GM12892 (cell line): ENCODE measurements around the gene MX2.
"Not testable (repeated sequence)": the region's sequence is repeated elsewhere in the genome, so short reads cannot be mapped to it uniquely, and the experiment has no call there.

ENCODE experiments used
- DNase-seq: peaks from one replicate; pipeline ENCODE4 v3.0.0; 2011; ENCODE audit not compliant: insufficient read length
- FAIRE-seq: peaks from 2 replicates; lab custom pipeline; 2011; peaks lifted over from hg19 to GRCh38; lab: Jason Lieb, UNC
- POLR2A ChIP-seq: IDR thresholded peaks from 2 replicates; pipeline ENCODE4 v1.6.1; 2011; ENCODE audit warnings: low read depth, low read length, control low read depth
- POLR2AphosphoS5 ChIP-seq: IDR thresholded peaks from 2 replicates; pipeline ENCODE4 v1.6.1; 2011; ENCODE audit warnings: low read depth, low read length, control low read depth
- TAF1 ChIP-seq: IDR thresholded peaks from 2 replicates; pipeline ENCODE4 v1.6.1; 2011; ENCODE audit warnings: low read depth, mild to moderate bottlenecking, control low read depth, low read length, borderline replicate concordance

MX2 gene

GRCh38 chr21:41345934-41346685, 15.7 kb upstream of the MX2 start:
- no peak for TF ChIP-seq TAF1
- DNase-seq (no peak), FAIRE-seq (no peak)

DNA sequence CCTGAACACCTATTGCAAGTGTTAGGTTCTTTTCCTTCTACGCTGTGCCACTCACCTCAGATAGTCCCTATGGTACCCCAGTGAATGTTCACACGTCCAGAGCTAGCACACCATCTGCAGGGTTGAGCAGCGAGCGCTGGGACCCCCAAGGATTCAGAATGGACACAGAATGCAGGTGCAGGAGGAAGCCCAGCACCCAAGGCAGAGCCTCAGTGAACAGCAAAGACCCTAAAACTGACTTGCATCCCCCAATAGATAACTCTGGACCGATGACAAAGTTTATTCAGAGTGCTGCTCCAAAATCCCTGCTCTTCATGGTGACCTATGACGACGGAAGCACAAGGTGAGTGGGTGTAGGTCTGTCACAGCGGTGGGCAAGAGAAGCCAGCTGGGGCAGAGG, 15.1 kb upstream of the MX2 start:
- no peak for DNase-seq
- FAIRE-seq, result no peak
- TF ChIP-seq TAF1, result no peak
- no peak for TF ChIP-seq POLR2AphosphoS5
- no peak for TF ChIP-seq POLR2A

- no peak for TF ChIP-seq POLR2A
- DNase-seq (no peak), FAIRE-seq (no peak)
Measured at GRCh38 chr21:41348434-41348833, 13.4 kb upstream of the MX2 start.

DNA sequence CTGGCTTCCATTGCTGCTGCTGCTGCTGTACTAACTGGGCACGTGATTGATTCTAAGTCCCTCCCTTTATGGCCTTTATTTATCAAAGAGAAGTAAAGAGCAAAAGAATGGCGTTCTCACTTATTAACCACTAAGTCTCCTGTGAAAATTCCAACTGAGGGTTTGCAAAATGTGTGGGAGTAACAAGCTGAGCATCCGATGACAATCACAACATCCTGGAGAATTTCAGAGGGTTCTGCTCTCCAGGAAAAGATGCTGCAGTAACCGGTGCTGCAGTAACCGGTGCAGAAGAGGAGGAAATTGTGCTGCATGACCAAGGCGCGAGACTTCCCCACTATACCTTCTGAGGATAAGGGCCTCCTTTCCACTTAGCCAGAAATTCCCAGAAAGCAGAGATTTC, 12.7 kb upstream of the MX2 start:
- FAIRE-seq, result no peak
- DNase-seq, result no peak
- TF ChIP-seq POLR2AphosphoS5, result no peak
- TF ChIP-seq POLR2A, result no peak
- TF ChIP-seq TAF1, result no peak

GRCh38 chr21:41349619-41350390, 12.0 kb upstream of the MX2 start:
- TF ChIP-seq POLR2A (no peak), POLR2AphosphoS5 (no peak), TAF1 (no peak)
- no peak for DNase-seq
- no peak for FAIRE-seq

DNA sequence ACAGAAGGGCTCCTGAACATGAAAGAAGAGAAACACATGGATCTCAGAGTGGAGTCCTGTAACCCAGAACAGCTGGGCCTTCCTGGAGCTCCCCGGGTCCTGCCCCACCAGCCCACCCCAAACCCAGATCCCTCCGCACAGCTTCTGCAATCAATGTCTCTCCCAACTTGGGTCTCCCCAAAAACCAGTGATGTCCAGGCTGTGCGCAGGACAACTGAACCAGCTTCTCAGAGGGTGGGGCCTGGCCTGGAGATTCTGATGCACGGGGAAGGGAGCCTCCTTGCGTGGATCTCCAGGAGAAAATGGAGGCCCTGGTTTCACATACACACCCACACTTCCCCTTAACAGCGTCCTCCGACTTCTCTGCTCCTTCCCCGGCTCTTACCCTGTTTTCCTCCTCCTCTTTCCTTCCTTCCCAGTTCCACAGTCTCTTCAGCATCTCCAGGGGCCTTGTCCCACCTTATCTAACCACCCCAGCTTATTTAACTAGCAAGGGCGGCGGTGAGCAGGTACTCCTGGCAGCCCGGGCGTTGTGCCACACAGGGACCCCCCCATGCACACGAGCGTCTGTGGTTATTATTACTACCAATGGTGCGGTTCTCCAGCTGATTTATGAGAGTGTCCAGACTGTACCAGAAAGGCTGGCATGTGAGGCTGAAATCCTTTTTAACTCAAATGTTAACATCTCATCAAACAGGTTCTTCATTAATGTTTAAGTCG, 11.2 kb upstream of the MX2 start:
- TF ChIP-seq POLR2AphosphoS5 (no peak), TAF1 (no peak), POLR2A (no peak)
- FAIRE-seq (no peak), DNase-seq (no peak)

DNA sequence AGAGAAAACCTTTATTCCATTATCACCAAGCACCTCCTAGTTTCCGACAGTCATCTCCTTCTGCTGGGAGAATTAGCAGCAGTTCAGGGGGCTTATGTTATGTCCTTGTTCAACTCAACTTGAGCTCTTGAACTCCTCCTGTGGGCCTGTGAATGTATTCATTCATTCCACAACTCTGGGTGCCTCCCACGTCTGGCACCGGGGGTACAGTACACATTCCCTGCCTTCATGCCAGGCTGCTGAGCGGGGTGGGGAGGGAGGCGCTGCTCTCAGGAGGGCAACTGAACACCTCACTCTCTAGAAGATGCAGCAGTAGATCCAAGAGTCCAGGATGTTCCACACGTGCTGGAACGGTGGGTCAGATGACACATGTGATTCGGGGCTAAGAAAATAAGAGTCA, 4.3 kb upstream of the MX2 start:
- DNase-seq (no peak), FAIRE-seq (no peak)
- TF ChIP-seq TAF1, result no peak
- no peak for TF ChIP-seq POLR2A
- no peak for TF ChIP-seq POLR2AphosphoS5

DNA sequence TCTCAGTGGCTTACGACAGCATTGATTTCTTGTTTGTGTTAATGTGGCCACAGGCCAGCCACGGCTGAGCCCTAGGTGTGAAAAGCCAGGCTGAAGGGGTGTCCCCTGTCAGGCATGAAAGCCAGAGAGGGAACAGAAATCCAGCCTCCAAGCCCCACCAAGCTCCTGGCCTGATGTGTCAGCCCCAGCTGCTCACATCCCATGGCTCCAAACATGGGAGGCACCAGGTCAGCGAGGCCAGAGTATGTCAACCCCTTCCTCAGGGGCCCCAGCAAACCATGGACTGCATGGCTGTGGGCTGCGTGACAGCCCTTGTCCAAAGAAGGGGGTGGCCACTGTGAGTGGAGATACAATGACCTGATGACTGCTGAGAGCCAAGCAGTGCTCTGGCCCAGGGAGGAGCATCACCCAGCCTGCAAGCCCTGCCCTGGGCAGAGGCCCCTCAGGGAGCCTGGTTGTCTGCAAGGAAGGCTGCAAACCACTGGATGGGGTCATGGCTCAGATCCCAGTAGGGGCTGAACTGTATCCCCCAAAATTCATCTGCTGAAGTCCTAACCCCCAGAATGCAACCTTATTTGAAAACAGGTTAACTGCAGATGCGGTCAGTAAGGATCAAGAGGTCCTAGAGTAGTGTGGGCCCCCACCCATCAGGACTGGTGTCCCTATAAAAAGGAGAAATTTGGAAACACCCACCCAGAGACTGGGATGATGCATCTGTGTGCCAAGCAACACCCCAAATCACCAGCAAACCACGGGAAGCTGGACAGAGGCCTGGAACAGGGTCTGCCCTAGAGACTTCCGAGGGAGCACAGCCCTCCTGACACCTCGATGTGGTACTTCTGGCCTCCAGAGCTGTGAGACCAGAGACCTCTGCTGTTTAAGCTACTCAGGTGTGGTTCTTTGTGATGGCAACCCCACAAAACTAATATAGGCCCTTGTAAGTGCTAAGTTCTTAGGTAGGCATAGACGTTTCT, 3.3 kb upstream of the MX2 start:
- TF ChIP-seq POLR2A, result no peak
- no peak for TF ChIP-seq TAF1
- no peak for FAIRE-seq
- no peak for DNase-seq

GRCh38 chr21:41359286-41359685, 2.5 kb upstream of the MX2 start:
- no peak for DNase-seq
- no peak for FAIRE-seq
- TF ChIP-seq POLR2A, result no peak

GRCh38 chr21:41359754-41360071, 2.1 kb upstream of the MX2 start:
- not testable (repeated sequence) for DNase-seq, FAIRE-seq

GRCh38 chr21:41360072-41360821, 1.6 kb upstream of the MX2 start:
- FAIRE-seq (no peak), DNase-seq (no peak)

More at GRCh38 chr21:41360072-41360821, 1.6 kb upstream of the MX2 start:
- TF ChIP-seq POLR2AphosphoS5 (no peak), TAF1 (no peak), POLR2A (no peak)
